CD4-positive, CD25-positive, alpha-beta regulatory T cell (primary cell): ENCODE data around the gene CENPK. TPM values are rescaled to one million over a fixed set of nuclear protein-coding genes. Genes with fewer than 3 reads are reported as not detected.

Experiments
- ATAC-seq, 2 donors: fragments of 150-1000 bp; cut with Tn5 transposase; one replicate each; pipeline ENCODE4 v1.10.0; 2021; ENCODE audit warnings: low read depth in 2 of 2, moderate number of reproducible peaks in 2 of 2, moderate library complexity in 1 of 2
- DNase-seq, 3 donors: peaks; one replicate each; pipeline versions ENCODE4 v3.0.0 to v3.0.0-alpha.2; 2012 to 2022; ENCODE audit warnings: mixed read lengths in 1 of 3
- H3K27ac ChIP-seq: one replicate; pipeline ENCODE4 v1.7.0; 2013; ENCODE audit warnings: mild to moderate bottlenecking, low read length; ENCODE audit not compliant: insufficient read depth, poor library complexity, severe bottlenecking
- H3K27me3 ChIP-seq: one replicate; pipeline ENCODE4 v1.7.0; 2013; ENCODE audit warnings: low read length; ENCODE audit not compliant: control insufficient read depth, insufficient read depth
- H3K36me3 ChIP-seq: one replicate; pipeline ENCODE4 v1.7.0; 2013; ENCODE audit warnings: mild to moderate bottlenecking, low read length, moderate library complexity; ENCODE audit not compliant: control insufficient read depth, insufficient read depth
- H3K4me1 ChIP-seq: 2 replicates; pipeline ENCODE4 v1.7.0; 2013; ENCODE audit warnings: mild to moderate bottlenecking, low read length; ENCODE audit not compliant: insufficient read depth, control insufficient read depth, poor library complexity, severe bottlenecking
- H3K4me3 ChIP-seq: one replicate; pipeline ENCODE4 v1.7.0; 2013; ENCODE audit warnings: low read depth, mild to moderate bottlenecking, low read length, moderate library complexity
- H3K9me3 ChIP-seq, 2 experiments: 1 replicate in 1 of 2; 2 replicates in 1 of 2; pipeline ENCODE4 v1.7.0; 2013; ENCODE audit warnings: low read length in 2 of 2, mild to moderate bottlenecking in 1 of 2, moderate library complexity in 1 of 2; ENCODE audit not compliant: control insufficient read depth in 2 of 2
- H3K27ac Mint-ChIP-seq, 3 donors: one replicate each; pipeline ENCODE4 v1.8.0; 2020 to 2022; ENCODE audit warnings: mild to moderate bottlenecking in 3 of 3, mixed read lengths in 3 of 3, moderate library complexity in 2 of 3
- H3K27me3 Mint-ChIP-seq: one replicate; pipeline ENCODE4 v1.8.0; 2022; ENCODE audit warnings: mild to moderate bottlenecking, mixed read lengths
- H3K36me3 Mint-ChIP-seq: one replicate; pipeline ENCODE4 v1.8.0; 2020; ENCODE audit warnings: mixed read lengths
- H3K4me1 Mint-ChIP-seq, 4 donors: one replicate each; pipeline ENCODE4 v1.8.0; 2020 to 2022; ENCODE audit warnings: mixed read lengths in 4 of 4, mild to moderate bottlenecking in 1 of 4
- H3K4me3 Mint-ChIP-seq, 4 donors: one replicate each; pipeline ENCODE4 v1.8.0; 2020 to 2022; ENCODE audit warnings: mild to moderate bottlenecking in 4 of 4, mixed read lengths in 4 of 4, moderate library complexity in 3 of 4
- H3K9me3 Mint-ChIP-seq, 7 donors: one replicate each; pipeline ENCODE4 v1.8.0; 2020 to 2022; ENCODE audit warnings: mixed read lengths in 7 of 7, mild to moderate bottlenecking in 3 of 7, moderate library complexity in 2 of 7
- polyA plus RNA-seq, 4 donors: library from polyadenylated mRNA; unstranded; fragments of 300-500 nt; fragmentation: Illumina TruSeq; gene quantifications; one replicate each; pipeline ENCODE4 v1.2.3, GENCODE V29; 2021
- total RNA-seq: library from RNA; stranded (reverse); gene quantifications from one replicate; pipeline ENCODE4 v1.2.3, GENCODE V29; 2022

Gene CENPK
- total and polyA plus RNA-seq, 5 donors from 2014 or later = 20.8 to 47.9 (median 42.8) TPM

- Mint-ChIP-seq H3K36me3 (no peaks in the 10 kb centered on the region), H3K4me3 (no peak overlapping the region), H3K9me3 (no peaks in the 10 kb centered on the region), H3K27me3 (peaks cover 23% of the 10 kb centered on the region), H3K27ac (no peak overlapping the region), H3K4me1 (no peaks in the 10 kb centered on the region)
- H3K4me1 ChIP-seq = no peaks in the 10 kb centered on the region
- peaks cover 16% of the 10 kb centered on the region for H3K27me3 ChIP-seq
- H3K27ac ChIP-seq = no peak overlapping the region
- H3K36me3 ChIP-seq = no peaks in the 10 kb centered on the region
- H3K9me3 ChIP-seq = no peaks in the 10 kb centered on the region
- ATAC-seq = no peak
- DNase-seq = no peak
- H3K4me3 ChIP-seq = no peak overlapping the region
Measured at GRCh38 chr5:65474130-65474711, 88.7 kb downstream of the CENPK start.

GRCh38 chr5:65468633-65469032, 94.3 kb downstream of the CENPK start:
- no peak overlapping the region for H3K27ac Mint-ChIP-seq
- Histone ChIP-seq H3K4me3 (no peak overlapping the region), H3K4me1 (no peaks in the 10 kb centered on the region), H3K9me3 (no peaks in the 10 kb centered on the region), H3K27ac (no peak overlapping the region), H3K36me3 (no peaks in the 10 kb centered on the region), H3K27me3 (peaks cover 14% of the 10 kb centered on the region)
- ATAC-seq (no peak), DNase-seq (no peak)
- no peaks in the 10 kb centered on the region for H3K9me3 Mint-ChIP-seq
- H3K4me3 Mint-ChIP-seq = no peak overlapping the region
- H3K27me3 Mint-ChIP-seq = peaks cover 8% of the 10 kb centered on the region
- no peaks in the 10 kb centered on the region for H3K36me3 Mint-ChIP-seq
- H3K4me1 Mint-ChIP-seq = no peaks in the 10 kb centered on the region

Other genes starting within 250 kb of the CENPK start
- 1.5 TPM for gene ADAMTS6, start 81.2 kb downstream of the CENPK start, total RNA-seq
- under 1 TPM in 3 of 4 donors, not detected in 1; 0.03 to 0.18 (median 0.09) TPM for gene ADAMTS6, start 81.2 kb downstream of the CENPK start, polyA plus RNA-seq
- 93.8 TPM for gene PPWD1, start 128 bp upstream of the CENPK start, total RNA-seq
- gene PPWD1, start 128 bp upstream of the CENPK start, polyA plus RNA-seq = 10 to 100 TPM; 31.7 to 38.0 (median 35.7) TPM
- 20.6 TPM for gene TRIM23, start 61.2 kb upstream of the CENPK start, total RNA-seq
- 10 to 100 TPM; 10.3 to 18.7 (median 11.5) TPM for gene TRIM23, start 61.2 kb upstream of the CENPK start, polyA plus RNA-seq
- gene SHLD3, start 61.9 kb upstream of the CENPK start, total RNA-seq = 11.1 TPM
- 1 to 10 TPM; 5.8 to 6.3 (median 6.2) TPM for gene SHLD3, start 61.9 kb upstream of the CENPK start, polyA plus RNA-seq
- gene TRAPPC13, start 61.9 kb upstream of the CENPK start, total RNA-seq = 17.7 TPM
- gene TRAPPC13, start 61.9 kb upstream of the CENPK start, polyA plus RNA-seq = 10 to 100 TPM; 15.5 to 20.5 (median 19.9) TPM
- 84.3 TPM for gene SGTB, start 158.9 kb upstream of the CENPK start, total RNA-seq
- gene SGTB, start 158.9 kb upstream of the CENPK start, polyA plus RNA-seq = 10 to 100 TPM; 17.5 to 25.3 (median 21.5) TPM
- 1.4 TPM for gene NLN, start 159.0 kb upstream of the CENPK start, total RNA-seq
- 1 to 10 TPM in 3 of 4 donors, under 1 TPM in 1; 0.65 to 2.0 (median 1.7) TPM for gene NLN, start 159.0 kb upstream of the CENPK start, polyA plus RNA-seq